HEK293 (cell line): ENCODE measurements around the gene DHRS13.

Source experiments
- CTCF ChIA-PET: fragments of 350-600 bp; formaldehyde crosslinking; extraction: SDS; loops from one replicate; lab custom pipeline; 2021; ENCODE audit warnings: antibody characterized with exemption; lab: Yijun Ruan, JAX
- POLR2A ChIA-PET: fragments of 300-600 bp; formaldehyde crosslinking; extraction: SDS; loops from one replicate; lab custom pipeline; 2020; ENCODE audit warnings: antibody characterized with exemption, inconsistent platforms; lab: Yijun Ruan, JAX
- H3K27ac ChIP-seq: fragments of 200-500 bp; sonication (Bioruptor generic); 2 replicates; pipeline ENCODE4 v1.5.1; 2014; ENCODE audit warnings: low read depth, low read length, control low read depth, inconsistent platforms; ENCODE audit errors: extremely low read depth
- H3K36me3 ChIP-seq, 2 experiments: fragments of 200-500 bp in 1 of 2; sonication (Bioruptor generic) in 1 of 2; 1 replicate in 1 of 2; 2 replicates in 1 of 2; pipeline ENCODE4 v1.5.1; 2014 to 2017; ENCODE audit warnings: inconsistent platforms in 2 of 2, low read length in 2 of 2; ENCODE audit not compliant: control insufficient read depth in 2 of 2, insufficient read depth in 1 of 2
- H3K4me1 ChIP-seq: fragments of 200-500 bp; sonication (Bioruptor generic); 2 replicates; pipeline ENCODE4 v1.5.1; 2014; ENCODE audit warnings: mild to moderate bottlenecking, low read length, inconsistent platforms; ENCODE audit not compliant: control insufficient read depth, insufficient read depth
- H3K4me3 ChIP-seq: 2 replicates; pipeline ENCODE4 v1.5.1; 2011; ENCODE audit warnings: low read depth, mild to moderate bottlenecking, control low read depth, low read length, moderate library complexity
- H3K9me3 ChIP-seq: fragments of 200-500 bp; sonication (Bioruptor generic); 2 replicates; pipeline ENCODE4 v1.5.1; 2014; ENCODE audit warnings: low read depth, low read length, inconsistent platforms; ENCODE audit not compliant: control insufficient read depth, insufficient read depth
- GLIS1 ChIP-seq: fragments of 450-650 bp; formaldehyde crosslinking; IDR thresholded peaks from 2 replicates; pipeline ENCODE4 v1.5.1; 2016; ENCODE audit warnings: missing biosample characterization, missing genetic modification characterization
- KLF8 ChIP-seq: fragments of 450-650 bp; formaldehyde crosslinking; IDR thresholded peaks from 2 replicates; pipeline ENCODE4 v1.5.1; 2016; ENCODE audit warnings: missing biosample characterization, missing genetic modification characterization
- REPIN1 ChIP-seq: fragments of 450-650 bp; formaldehyde crosslinking; IDR thresholded peaks from 2 replicates; pipeline ENCODE4 v1.5.1; 2017; ENCODE audit warnings: missing biosample characterization, missing genetic modification characterization, low read depth
- SETDB1 ChIP-seq: IDR thresholded peaks from one replicate; pipeline ENCODE4 v1.6.1; 2017; ENCODE audit warnings: mild to moderate bottlenecking, low read length, moderate library complexity, mixed read lengths; ENCODE audit not compliant: insufficient read length
- TRIM28 ChIP-seq: IDR thresholded peaks from 2 replicates; pipeline ENCODE4 v1.6.1; 2011; ENCODE audit warnings: low read length, control low read depth, borderline replicate concordance
- YY1 ChIP-seq: fragments of 450-650 bp; formaldehyde crosslinking; IDR thresholded peaks from 2 replicates; pipeline ENCODE4 v1.5.1; 2018; ENCODE audit warnings: missing biosample characterization, missing genetic modification characterization
- ZBTB1 ChIP-seq: fragments of 450-650 bp; formaldehyde crosslinking; IDR thresholded peaks from 2 replicates; pipeline ENCODE4 v1.5.1; 2016; ENCODE audit warnings: missing biosample characterization, missing genetic modification characterization
- ZFP3 ChIP-seq: fragments of 450-650 bp; formaldehyde crosslinking; IDR thresholded peaks from 2 replicates; pipeline ENCODE4 v1.5.1; 2016; ENCODE audit warnings: low read depth, missing biosample characterization, missing genetic modification characterization
- ZNF10 ChIP-seq: fragments of 450-650 bp; formaldehyde crosslinking; IDR thresholded peaks from 2 replicates; pipeline ENCODE4 v1.5.1; 2017; ENCODE audit warnings: missing biosample characterization, missing genetic modification characterization
- ZNF138 ChIP-seq: fragments of 450-650 bp; formaldehyde crosslinking; IDR thresholded peaks from 2 replicates; pipeline ENCODE4 v1.5.1; 2016; ENCODE audit warnings: missing biosample characterization, missing genetic modification characterization, borderline replicate concordance
- ZNF214 ChIP-seq: fragments of 450-650 bp; formaldehyde crosslinking; IDR thresholded peaks from 2 replicates; pipeline ENCODE4 v1.5.1; 2017; ENCODE audit warnings: missing biosample characterization, mild to moderate bottlenecking, missing genetic modification characterization, borderline replicate concordance
- ZNF514 ChIP-seq: fragments of 450-650 bp; formaldehyde crosslinking; IDR thresholded peaks from 2 replicates; pipeline ENCODE4 v1.5.1; 2016; ENCODE audit warnings: missing biosample characterization, missing genetic modification characterization
- ZNF529 ChIP-seq: fragments of 450-650 bp; formaldehyde crosslinking; IDR thresholded peaks from 2 replicates; pipeline ENCODE4 v1.5.1; 2017; ENCODE audit warnings: missing genetic modification characterization, missing biosample characterization; ENCODE audit not compliant: insufficient replicate concordance
- ZNF548 ChIP-seq: fragments of 450-650 bp; formaldehyde crosslinking; IDR thresholded peaks from 2 replicates; pipeline ENCODE4 v1.5.1; 2016; ENCODE audit warnings: missing biosample characterization, missing genetic modification characterization
- ZNF664 ChIP-seq: fragments of 450-650 bp; formaldehyde crosslinking; IDR thresholded peaks from 2 replicates; pipeline ENCODE4 v1.5.1; 2016; ENCODE audit warnings: missing biosample characterization, missing genetic modification characterization
- TF ChIP-seq, protein P1 (sequence below): fragments of 450-650 bp; formaldehyde crosslinking; conservative IDR thresholded peaks from 2 replicates; pipeline ENCODE4 v1.5.1; 2016; ENCODE audit warnings: low read depth, missing biosample characterization, missing genetic modification characterization
- TF ChIP-seq, protein P2 (sequence below): fragments of 450-650 bp; formaldehyde crosslinking; IDR thresholded peaks from 2 replicates; pipeline ENCODE4 v1.5.1; 2016; ENCODE audit warnings: missing biosample characterization, missing genetic modification characterization
- TF ChIP-seq, protein P3 (sequence below): fragments of 450-650 bp; formaldehyde crosslinking; IDR thresholded peaks from 2 replicates; pipeline ENCODE4 v1.5.1; 2016; ENCODE audit warnings: missing biosample characterization, missing genetic modification characterization
- TF ChIP-seq, protein P4 (sequence below): fragments of 450-650 bp; formaldehyde crosslinking; IDR thresholded peaks from 2 replicates; pipeline ENCODE4 v1.5.1; 2016; ENCODE audit warnings: missing biosample characterization, missing genetic modification characterization, low read depth
- TF ChIP-seq, protein P5 (sequence below): fragments of 450-650 bp; formaldehyde crosslinking; IDR thresholded peaks from 2 replicates; pipeline ENCODE4 v1.5.1; 2016; ENCODE audit warnings: missing biosample characterization, missing genetic modification characterization
- TF ChIP-seq, protein P6 (sequence below): fragments of 450-650 bp; formaldehyde crosslinking; IDR thresholded peaks from 2 replicates; pipeline ENCODE4 v1.5.1; 2016; ENCODE audit warnings: missing biosample characterization, missing genetic modification characterization

DHRS13 gene

DNA sequence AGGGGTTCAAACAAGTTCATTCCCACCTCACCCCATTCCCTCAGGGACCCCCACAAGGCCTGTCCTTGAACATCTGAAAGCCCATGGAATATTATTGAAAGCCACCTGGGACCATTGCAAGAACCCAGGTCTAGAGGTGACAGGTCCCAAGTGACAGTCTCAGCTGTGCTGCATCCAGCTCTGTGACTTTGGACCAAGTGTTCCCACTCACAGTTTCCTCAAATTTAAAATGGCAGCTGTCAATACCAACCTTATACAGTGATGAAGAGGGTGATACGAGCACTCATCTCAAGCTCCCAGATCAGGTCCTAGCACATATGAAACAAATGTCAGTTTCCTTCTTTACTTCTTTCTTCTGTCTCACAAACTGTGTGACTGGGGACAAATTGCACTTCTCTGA, 38.9 kb downstream of the DHRS13 start:
- TF ChIP-seq ZFP3 (tag by site-specific recombination), result no peak
- ChIA-PET POLR2A (interaction anchor here (0.5 to 1.0 kb wide), 2 partner anchors 29 to 112 kb away, joined by 3 to 8 read pairs; no protein-coding TSS in a partner anchor), CTCF (interaction anchor here (0.6 to 4.7 kb wide), 5 partner anchors 15 to 114 kb away, joined by 3 to 23 read pairs (median 3); no protein-coding TSS in a partner anchor)
- Histone ChIP-seq H3K36me3 (peaks cover 9 to 21% of the 10 kb centered on the region in 2 experiments; a peak in 2 of 3 replicates), H3K4me1 (no peaks in the 10 kb centered on the region), H3K4me3 (no peak overlapping the region), H3K27ac (no peak overlapping the region), H3K9me3 (no peaks in the 10 kb centered on the region)

DNA sequence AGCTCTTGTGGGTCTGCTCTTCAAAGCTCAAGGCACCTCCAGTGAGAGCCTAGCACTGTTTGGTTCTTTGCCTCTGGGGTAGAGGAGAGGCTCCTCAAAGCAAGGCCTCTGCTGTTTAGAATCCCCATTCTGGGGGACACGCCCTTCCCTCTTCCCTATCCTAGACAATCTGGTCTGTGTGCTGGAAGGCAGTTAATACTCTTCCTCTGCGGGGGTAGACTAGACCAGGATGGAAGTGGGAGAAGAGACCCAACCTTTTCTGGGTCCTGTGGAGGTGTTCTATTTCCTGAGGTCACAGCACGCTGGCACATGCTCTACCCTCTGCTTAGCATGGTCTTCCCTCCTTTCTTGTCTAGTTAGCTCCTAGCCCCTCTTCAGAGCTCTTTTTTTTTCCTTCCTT, 40.3 kb downstream of the DHRS13 start:
- TF ChIP-seq, protein P1, sequence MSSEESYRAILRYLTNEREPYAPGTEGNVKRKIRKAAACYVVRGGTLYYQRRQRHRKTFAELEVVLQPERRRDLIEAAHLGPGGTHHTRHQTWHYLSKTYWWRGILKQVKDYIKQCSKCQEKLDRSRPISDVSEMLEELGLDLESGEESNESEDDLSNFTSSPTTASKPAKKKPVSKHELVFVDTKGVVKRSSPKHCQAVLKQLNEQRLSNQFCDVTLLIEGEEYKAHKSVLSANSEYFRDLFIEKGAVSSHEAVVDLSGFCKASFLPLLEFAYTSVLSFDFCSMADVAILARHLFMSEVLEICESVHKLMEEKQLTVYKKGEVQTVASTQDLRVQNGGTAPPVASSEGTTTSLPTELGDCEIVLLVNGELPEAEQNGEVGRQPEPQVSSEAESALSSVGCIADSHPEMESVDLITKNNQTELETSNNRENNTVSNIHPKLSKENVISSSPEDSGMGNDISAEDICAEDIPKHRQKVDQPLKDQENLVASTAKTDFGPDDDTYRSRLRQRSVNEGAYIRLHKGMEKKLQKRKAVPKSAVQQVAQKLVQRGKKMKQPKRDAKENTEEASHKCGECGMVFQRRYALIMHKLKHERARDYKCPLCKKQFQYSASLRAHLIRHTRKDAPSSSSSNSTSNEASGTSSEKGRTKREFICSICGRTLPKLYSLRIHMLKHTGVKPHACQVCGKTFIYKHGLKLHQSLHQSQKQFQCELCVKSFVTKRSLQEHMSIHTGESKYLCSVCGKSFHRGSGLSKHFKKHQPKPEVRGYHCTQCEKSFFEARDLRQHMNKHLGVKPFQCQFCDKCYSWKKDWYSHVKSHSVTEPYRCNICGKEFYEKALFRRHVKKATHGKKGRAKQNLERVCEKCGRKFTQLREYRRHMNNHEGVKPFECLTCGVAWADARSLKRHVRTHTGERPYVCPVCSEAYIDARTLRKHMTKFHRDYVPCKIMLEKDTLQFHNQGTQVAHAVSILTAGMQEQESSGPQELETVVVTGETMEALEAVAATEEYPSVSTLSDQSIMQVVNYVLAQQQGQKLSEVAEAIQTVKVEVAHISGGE (tag by site-specific recombination), result no peak
- no peak for TF ChIP-seq ZNF10
- TF ChIP-seq, protein P2, sequence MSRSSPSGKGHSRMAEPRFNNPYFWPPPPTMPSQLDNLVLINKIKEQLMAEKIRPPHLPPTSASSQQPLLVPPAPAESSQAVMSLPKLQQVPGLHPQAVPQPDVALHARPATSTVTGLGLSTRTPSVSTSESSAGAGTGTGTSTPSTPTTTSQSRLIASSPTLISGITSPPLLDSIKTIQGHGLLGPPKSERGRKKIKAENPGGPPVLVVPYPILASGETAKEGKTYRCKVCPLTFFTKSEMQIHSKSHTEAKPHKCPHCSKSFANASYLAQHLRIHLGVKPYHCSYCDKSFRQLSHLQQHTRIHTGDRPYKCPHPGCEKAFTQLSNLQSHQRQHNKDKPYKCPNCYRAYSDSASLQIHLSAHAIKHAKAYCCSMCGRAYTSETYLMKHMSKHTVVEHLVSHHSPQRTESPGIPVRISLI (tag by site-specific recombination), result no peak
- TF ChIP-seq, protein P3, sequence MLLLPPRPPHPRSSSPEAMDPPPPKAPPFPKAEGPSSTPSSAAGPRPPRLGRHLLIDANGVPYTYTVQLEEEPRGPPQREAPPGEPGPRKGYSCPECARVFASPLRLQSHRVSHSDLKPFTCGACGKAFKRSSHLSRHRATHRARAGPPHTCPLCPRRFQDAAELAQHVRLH, result no peak
- TF ChIP-seq ZNF138 (tag by site-specific recombination), result no peak
- TF ChIP-seq SETDB1, result no peak
- TF ChIP-seq, protein P4, sequence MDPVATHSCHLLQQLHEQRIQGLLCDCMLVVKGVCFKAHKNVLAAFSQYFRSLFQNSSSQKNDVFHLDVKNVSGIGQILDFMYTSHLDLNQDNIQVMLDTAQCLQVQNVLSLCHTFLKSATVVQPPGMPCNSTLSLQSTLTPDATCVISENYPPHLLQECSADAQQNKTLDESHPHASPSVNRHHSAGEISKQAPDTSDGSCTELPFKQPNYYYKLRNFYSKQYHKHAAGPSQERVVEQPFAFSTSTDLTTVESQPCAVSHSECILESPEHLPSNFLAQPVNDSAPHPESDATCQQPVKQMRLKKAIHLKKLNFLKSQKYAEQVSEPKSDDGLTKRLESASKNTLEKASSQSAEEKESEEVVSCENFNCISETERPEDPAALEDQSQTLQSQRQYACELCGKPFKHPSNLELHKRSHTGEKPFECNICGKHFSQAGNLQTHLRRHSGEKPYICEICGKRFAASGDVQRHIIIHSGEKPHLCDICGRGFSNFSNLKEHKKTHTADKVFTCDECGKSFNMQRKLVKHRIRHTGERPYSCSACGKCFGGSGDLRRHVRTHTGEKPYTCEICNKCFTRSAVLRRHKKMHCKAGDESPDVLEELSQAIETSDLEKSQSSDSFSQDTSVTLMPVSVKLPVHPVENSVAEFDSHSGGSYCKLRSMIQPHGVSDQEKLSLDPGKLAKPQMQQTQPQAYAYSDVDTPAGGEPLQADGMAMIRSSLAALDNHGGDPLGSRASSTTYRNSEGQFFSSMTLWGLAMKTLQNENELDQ, result no peak
- TF ChIP-seq YY1 (tag by site-specific recombination), result no peak
- TF ChIP-seq, protein P5, sequence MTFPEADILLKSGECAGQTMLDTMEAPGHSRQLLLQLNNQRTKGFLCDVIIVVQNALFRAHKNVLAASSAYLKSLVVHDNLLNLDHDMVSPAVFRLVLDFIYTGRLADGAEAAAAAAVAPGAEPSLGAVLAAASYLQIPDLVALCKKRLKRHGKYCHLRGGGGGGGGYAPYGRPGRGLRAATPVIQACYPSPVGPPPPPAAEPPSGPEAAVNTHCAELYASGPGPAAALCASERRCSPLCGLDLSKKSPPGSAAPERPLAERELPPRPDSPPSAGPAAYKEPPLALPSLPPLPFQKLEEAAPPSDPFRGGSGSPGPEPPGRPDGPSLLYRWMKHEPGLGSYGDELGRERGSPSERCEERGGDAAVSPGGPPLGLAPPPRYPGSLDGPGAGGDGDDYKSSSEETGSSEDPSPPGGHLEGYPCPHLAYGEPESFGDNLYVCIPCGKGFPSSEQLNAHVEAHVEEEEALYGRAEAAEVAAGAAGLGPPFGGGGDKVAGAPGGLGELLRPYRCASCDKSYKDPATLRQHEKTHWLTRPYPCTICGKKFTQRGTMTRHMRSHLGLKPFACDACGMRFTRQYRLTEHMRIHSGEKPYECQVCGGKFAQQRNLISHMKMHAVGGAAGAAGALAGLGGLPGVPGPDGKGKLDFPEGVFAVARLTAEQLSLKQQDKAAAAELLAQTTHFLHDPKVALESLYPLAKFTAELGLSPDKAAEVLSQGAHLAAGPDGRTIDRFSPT, result no peak
- TF ChIP-seq, protein P6, sequence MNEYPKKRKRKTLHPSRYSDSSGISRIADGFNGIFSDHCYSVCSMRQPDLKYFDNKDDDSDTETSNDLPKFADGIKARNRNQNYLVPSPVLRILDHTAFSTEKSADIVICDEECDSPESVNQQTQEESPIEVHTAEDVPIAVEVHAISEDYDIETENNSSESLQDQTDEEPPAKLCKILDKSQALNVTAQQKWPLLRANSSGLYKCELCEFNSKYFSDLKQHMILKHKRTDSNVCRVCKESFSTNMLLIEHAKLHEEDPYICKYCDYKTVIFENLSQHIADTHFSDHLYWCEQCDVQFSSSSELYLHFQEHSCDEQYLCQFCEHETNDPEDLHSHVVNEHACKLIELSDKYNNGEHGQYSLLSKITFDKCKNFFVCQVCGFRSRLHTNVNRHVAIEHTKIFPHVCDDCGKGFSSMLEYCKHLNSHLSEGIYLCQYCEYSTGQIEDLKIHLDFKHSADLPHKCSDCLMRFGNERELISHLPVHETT (tag by site-specific recombination), result no peak
- no peak for TF ChIP-seq ZNF214 (tag by site-specific recombination)
- no peak for TF ChIP-seq ZNF514
- TF ChIP-seq KLF8 (tag by site-specific recombination), result no peak
- TF ChIP-seq TRIM28, result no peak
- no peak for TF ChIP-seq ZNF529 (tag by site-specific recombination)
- TF ChIP-seq ZNF664, result no peak
- no peak for TF ChIP-seq ZBTB1 (tag by site-specific recombination)
- no peak for TF ChIP-seq REPIN1 (tag by site-specific recombination)
- no peak for TF ChIP-seq ZNF548 (tag by site-specific recombination)
- TF ChIP-seq GLIS1 (tag by site-specific recombination), result no peak
- H3K4me1 ChIP-seq, result no peaks in the 10 kb centered on the region
- no peak overlapping the region for H3K27ac ChIP-seq
- H3K4me3 ChIP-seq, result no peak overlapping the region
- H3K36me3 ChIP-seq, result peaks cover 19 to 34% of the 10 kb centered on the region in 2 experiments
- ChIA-PET POLR2A (interaction anchor here (0.6 to 2.0 kb wide), 2 partner anchors 9 to 14 kb away, joined by 5 read pairs; no protein-coding TSS in a partner anchor), CTCF (interaction anchor here (1.3 to 2.1 kb wide), 5 partner anchors 11 to 99 kb away, joined by 4 to 12 read pairs (median 6); no protein-coding TSS in a partner anchor)
- H3K9me3 ChIP-seq, result no peaks in the 10 kb centered on the region
